Measurements from ENCODE around the gene EPS8L2.

The EPS8L2 gene

GRCh38 chr11:704781-705645, 1.0 kb upstream of the EPS8L2 start:
- Mint-ChIP-seq H3K9me3 (no peaks in the 10 kb centered on the region), H3K4me1 (ENCODE audit: low read depth) (no peaks in the 10 kb centered on the region), H3K27ac (no peak overlapping the region), H3K27me3 (ENCODE audit: low read depth) (peaks cover 13% of the 10 kb centered on the region), H3K36me3 (ENCODE audit: low read depth) (peaks cover 5% of the 10 kb centered on the region), H3K4me3 (no peak overlapping the region)

GRCh38 chr11:706439-706956, 467 bp downstream of the EPS8L2 start:
- Mint-ChIP-seq H3K27ac (no peak overlapping the region), H3K4me1 (ENCODE audit: low read depth) (peaks cover 2% of the 10 kb centered on the region), H3K36me3 (ENCODE audit: low read depth) (no peaks in the 10 kb centered on the region), H3K27me3 (ENCODE audit: low read depth) (peaks cover 17% of the 10 kb centered on the region), H3K4me3 (no peak overlapping the region), H3K9me3 (no peaks in the 10 kb centered on the region)

- H3K27ac Mint-ChIP-seq, result no peak overlapping the region
- no peaks in the 10 kb centered on the region for H3K36me3 Mint-ChIP-seq (ENCODE audit: low read depth)
- peaks cover 17% of the 10 kb centered on the region for H3K27me3 Mint-ChIP-seq (ENCODE audit: low read depth)
- no peak overlapping the region for H3K4me3 Mint-ChIP-seq
- H3K4me1 Mint-ChIP-seq (ENCODE audit: low read depth), result peaks cover 2% of the 10 kb centered on the region
- no peaks in the 10 kb centered on the region for H3K9me3 Mint-ChIP-seq
Observed at GRCh38 chr11:706957-707816, 1.2 kb downstream of the EPS8L2 start.

GRCh38 chr11:707817-708420, 1.9 kb downstream of the EPS8L2 start:
- H3K27ac Mint-ChIP-seq, result no peak overlapping the region
- H3K4me3 Mint-ChIP-seq, result no peak overlapping the region
- peaks cover 2% of the 10 kb centered on the region for H3K4me1 Mint-ChIP-seq (ENCODE audit: low read depth)
- H3K27me3 Mint-ChIP-seq (ENCODE audit: low read depth), result peaks cover 17% of the 10 kb centered on the region
- H3K36me3 Mint-ChIP-seq (ENCODE audit: low read depth), result no peaks in the 10 kb centered on the region
- no peaks in the 10 kb centered on the region for H3K9me3 Mint-ChIP-seq

DNA sequence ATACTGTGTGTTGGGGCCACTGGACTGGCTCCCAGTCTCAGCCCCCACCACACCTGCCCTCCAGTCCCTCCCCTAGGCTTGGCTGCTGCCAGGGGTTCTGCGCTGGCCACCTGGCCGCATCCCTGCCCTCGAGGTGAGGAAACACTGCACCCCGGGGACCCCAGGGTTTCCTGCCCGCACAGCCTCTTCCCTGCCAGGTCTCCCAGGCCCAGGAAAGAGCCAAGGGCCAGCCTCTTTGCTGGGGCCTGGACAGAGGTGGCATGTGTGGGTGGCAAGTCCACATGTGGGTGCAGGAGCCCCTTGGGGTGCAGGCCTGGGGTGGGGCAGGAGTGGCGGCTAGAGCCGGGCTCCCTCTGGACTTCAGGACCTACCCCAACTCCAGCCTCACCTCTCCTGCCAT, 2.5 kb downstream of the EPS8L2 start:
- Mint-ChIP-seq H3K9me3 (no peaks in the 10 kb centered on the region), H3K4me3 (no peak overlapping the region), H3K36me3 (ENCODE audit: low read depth) (no peaks in the 10 kb centered on the region), H3K4me1 (ENCODE audit: low read depth) (peaks cover 2% of the 10 kb centered on the region), H3K27ac (no peak overlapping the region), H3K27me3 (ENCODE audit: low read depth) (peaks cover 17% of the 10 kb centered on the region)

DNA sequence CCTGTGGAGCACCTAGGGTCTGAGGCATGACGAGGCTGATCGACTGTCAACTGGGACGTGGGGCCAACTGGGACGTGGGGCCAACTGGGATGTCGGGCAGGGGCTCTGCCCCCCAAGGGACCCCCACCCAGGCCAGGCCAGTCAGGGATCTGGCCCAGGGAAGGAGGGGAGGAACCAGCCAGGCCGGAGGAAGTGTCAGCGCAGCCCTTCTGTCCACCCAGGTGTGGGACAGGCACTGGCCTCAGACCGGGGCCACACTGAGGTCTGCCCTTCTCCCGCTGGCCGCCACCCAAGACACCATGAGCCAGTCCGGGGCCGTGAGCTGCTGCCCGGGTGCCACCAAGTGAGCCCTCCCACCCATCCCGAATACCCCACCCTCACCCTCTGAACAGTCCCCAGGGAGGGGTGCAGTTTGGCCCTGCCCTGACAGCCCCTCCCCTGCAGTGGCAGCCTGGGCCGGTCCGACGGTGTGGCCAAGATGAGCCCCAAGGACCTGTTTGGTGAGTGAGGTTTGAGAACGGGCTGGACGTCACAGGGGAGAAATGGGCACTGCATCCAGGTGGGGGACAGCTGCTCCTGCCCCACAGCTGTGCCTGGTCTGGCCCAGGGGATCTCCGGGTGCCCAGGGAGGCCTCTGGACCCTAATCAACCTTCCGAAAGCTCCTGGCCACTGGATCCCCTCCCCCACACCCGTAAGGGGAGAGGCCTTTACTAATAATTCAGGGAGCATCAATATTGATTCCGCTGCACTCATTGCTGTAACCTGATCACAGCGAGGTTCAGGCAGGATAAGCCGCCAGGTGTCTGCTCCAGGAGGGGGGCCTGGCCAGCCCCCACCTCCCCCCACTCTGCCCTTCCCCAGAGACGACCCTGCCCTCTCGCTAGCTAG, 3.3 kb downstream of the EPS8L2 start:
- Mint-ChIP-seq H3K27me3 (ENCODE audit: low read depth) (peaks cover 17% of the 10 kb centered on the region), H3K27ac (no peak overlapping the region), H3K4me3 (no peak overlapping the region), H3K4me1 (ENCODE audit: low read depth) (peaks cover 2% of the 10 kb centered on the region), H3K9me3 (no peaks in the 10 kb centered on the region), H3K36me3 (ENCODE audit: low read depth) (no peaks in the 10 kb centered on the region)

GRCh38 chr11:714436-714835, 8.4 kb downstream of the EPS8L2 start:
- H3K27me3 Mint-ChIP-seq (ENCODE audit: low read depth), result peaks cover 14% of the 10 kb centered on the region
- H3K4me3 Mint-ChIP-seq, result no peak overlapping the region
- peaks cover 4% of the 10 kb centered on the region for H3K9me3 Mint-ChIP-seq
- H3K36me3 Mint-ChIP-seq (ENCODE audit: low read depth), result no peaks in the 10 kb centered on the region
- H3K4me1 Mint-ChIP-seq (ENCODE audit: low read depth), result peaks cover 3% of the 10 kb centered on the region
- no peak overlapping the region for H3K27ac Mint-ChIP-seq

GRCh38 chr11:719214-720016, 13.4 kb downstream of the EPS8L2 start:
- no peak overlapping the region for H3K27ac Mint-ChIP-seq
- H3K27me3 Mint-ChIP-seq (ENCODE audit: low read depth), result peaks cover 30% of the 10 kb centered on the region
- peaks cover 4% of the 10 kb centered on the region for H3K9me3 Mint-ChIP-seq
- H3K4me1 Mint-ChIP-seq (ENCODE audit: low read depth), result peaks cover 7% of the 10 kb centered on the region
- peak overlapping the region; percentile 64 for H3K4me3 Mint-ChIP-seq
- H3K36me3 Mint-ChIP-seq (ENCODE audit: low read depth), result no peaks in the 10 kb centered on the region

DNA sequence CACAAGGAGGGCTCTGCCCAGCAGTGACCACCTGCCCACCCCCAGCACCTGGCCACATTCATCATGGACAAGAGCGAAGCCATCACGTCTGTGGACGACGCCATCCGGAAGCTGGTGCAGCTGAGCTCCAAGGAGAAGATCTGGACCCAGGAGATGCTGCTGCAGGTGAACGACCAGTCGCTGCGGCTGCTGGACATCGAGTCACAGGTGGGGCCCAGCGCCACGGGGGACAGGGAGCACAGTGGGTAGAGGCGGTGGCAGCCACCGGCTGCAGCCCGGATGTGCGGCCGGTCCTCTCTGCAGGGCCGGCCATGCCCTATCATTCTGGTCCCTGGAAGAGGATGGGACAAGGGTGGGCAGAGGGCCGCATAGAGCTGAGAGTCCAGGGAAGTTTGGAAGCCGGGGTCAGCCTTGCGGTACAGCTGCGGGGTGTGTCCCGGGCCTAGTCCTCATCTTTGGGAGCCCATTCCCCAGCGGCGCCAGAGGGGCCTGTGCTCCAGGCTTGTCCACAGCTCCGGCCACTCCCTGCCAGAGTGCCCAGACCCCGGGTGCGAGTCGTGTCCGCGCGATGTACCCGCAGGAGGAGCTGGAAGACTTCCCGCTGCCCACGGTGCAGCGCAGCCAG, 14.1 kb downstream of the EPS8L2 start:
- no peak overlapping the region for H3K27ac Mint-ChIP-seq

GRCh38 chr11:720642-721246, 14.7 kb downstream of the EPS8L2 start:
- Mint-ChIP-seq H3K27ac (no peak overlapping the region), H3K9me3 (no peaks in the 10 kb centered on the region), H3K36me3 (ENCODE audit: low read depth) (no peaks in the 10 kb centered on the region), H3K4me3 (no peak overlapping the region), H3K4me1 (ENCODE audit: low read depth) (peaks cover 9% of the 10 kb centered on the region), H3K27me3 (ENCODE audit: low read depth) (peaks cover 29% of the 10 kb centered on the region)

More for the DNA sequence above, 14.1 kb downstream of the EPS8L2 start:
- Mint-ChIP-seq H3K36me3 (ENCODE audit: low read depth) (no peaks in the 10 kb centered on the region), H3K9me3 (peaks cover 3% of the 10 kb centered on the region), H3K4me1 (ENCODE audit: low read depth) (peaks cover 7% of the 10 kb centered on the region), H3K27me3 (ENCODE audit: low read depth) (peaks cover 32% of the 10 kb centered on the region), H3K4me3 (peak overlapping the region; percentile 34)

DNA sequence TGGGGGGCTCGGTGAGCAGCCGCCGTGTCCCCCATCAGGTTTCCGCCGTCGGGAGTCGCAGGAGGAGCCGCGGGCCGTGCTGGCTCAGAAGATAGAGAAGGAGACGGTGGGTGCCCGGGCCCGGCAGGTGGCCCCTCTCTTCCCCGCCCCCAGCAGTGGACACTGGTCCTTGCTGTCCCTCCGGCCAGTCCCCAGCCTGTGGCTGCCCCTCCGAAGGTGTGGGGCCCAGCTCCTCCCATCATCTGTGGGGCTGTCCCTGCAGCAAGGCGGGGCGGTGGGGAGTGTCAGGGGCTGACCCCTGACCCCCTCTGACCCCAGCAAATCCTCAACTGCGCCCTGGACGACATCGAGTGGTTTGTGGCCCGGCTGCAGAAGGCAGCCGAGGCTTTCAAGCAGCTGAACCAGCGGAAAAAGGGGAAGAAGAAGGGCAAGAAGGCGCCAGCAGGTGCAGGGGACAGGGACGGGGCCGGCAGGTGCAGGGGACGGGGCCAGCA, 15.3 kb downstream of the EPS8L2 start:
- H3K4me1 Mint-ChIP-seq (ENCODE audit: low read depth), result peaks cover 9% of the 10 kb centered on the region
- H3K36me3 Mint-ChIP-seq (ENCODE audit: low read depth), result no peaks in the 10 kb centered on the region
- no peak overlapping the region for H3K27ac Mint-ChIP-seq
- H3K27me3 Mint-ChIP-seq (ENCODE audit: low read depth), result peaks cover 29% of the 10 kb centered on the region
- peak overlapping the region; percentile 37 for H3K4me3 Mint-ChIP-seq
- no peaks in the 10 kb centered on the region for H3K9me3 Mint-ChIP-seq

- H3K27me3 Mint-ChIP-seq (ENCODE audit: low read depth), result peaks cover 29% of the 10 kb centered on the region
- H3K4me1 Mint-ChIP-seq (ENCODE audit: low read depth), result peaks cover 11% of the 10 kb centered on the region
- no peak overlapping the region for H3K27ac Mint-ChIP-seq
- no peaks in the 10 kb centered on the region for H3K36me3 Mint-ChIP-seq (ENCODE audit: low read depth)
- no peaks in the 10 kb centered on the region for H3K9me3 Mint-ChIP-seq
- peak overlapping the region; percentile 37 for H3K4me3 Mint-ChIP-seq
Observed at GRCh38 chr11:721741-722345, 15.8 kb downstream of the EPS8L2 start.

Data from T-helper 1 cell treated with Interleukin-12 subunit alpha and Interleukin-12 subunit beta and Interleukin-4 antibody, amounts not matched to agents 30 μg/mL and 1 μg/mL, for 36 hours (primary cell).